HG02885 (cell line): ENCODE data around the gene GNG13.
A peak's percentile ranks its signal among the peaks of the same experiment; 100 is the strongest.

ENCODE experiments used
- ATAC-seq: cut with Tn5 transposase; IDR thresholded peaks from one replicate; pipeline ENCODE4 v1.9.1; 2021; ENCODE audit warnings: mild to moderate bottlenecking; ENCODE audit not compliant: unreplicated experiment, poor library complexity

The GNG13 gene

GRCh38 chr16:795580-796229 is 4.8 kb downstream of the GNG13 start:
- ATAC-seq = no peak

DNA sequence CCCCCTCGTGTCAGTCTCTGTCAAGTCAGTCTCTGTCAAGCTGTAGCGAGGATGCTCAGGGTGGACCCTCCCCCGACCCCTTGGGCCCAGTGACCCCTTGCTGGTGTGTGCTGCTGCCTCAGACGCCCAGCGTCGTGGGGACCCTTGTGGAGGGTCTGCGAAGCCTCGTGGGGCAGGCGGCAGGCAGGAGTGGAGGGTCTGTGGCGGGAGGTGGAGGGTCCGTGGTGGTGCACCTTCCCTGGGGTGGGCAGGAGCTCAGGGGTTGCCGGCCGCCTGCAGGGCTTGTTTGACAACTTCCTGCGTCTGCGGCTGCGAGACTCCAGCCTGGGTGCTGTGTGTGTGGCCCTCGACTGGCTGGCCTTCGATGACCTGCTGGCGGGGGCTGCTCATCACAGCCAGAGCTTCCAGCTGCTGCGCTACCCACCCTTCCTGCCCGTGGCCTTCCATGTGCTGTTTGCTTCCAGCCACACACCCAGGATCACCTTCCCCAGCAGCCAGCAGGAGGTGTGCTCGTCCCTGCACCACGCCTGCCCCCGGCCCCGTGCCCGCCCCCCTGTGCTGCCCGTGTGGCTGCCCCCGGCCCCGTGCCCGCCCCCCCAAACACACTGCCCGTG is 5.6 kb downstream of the GNG13 start:
- ATAC-seq = no peak

- no peak for ATAC-seq
These were observed 6.3 kb downstream of the GNG13 start for GRCh38 chr16:794091-794822.

GRCh38 chr16:793414-793813 is 7.1 kb downstream of the GNG13 start:
- ATAC-seq = no peak

DNA sequence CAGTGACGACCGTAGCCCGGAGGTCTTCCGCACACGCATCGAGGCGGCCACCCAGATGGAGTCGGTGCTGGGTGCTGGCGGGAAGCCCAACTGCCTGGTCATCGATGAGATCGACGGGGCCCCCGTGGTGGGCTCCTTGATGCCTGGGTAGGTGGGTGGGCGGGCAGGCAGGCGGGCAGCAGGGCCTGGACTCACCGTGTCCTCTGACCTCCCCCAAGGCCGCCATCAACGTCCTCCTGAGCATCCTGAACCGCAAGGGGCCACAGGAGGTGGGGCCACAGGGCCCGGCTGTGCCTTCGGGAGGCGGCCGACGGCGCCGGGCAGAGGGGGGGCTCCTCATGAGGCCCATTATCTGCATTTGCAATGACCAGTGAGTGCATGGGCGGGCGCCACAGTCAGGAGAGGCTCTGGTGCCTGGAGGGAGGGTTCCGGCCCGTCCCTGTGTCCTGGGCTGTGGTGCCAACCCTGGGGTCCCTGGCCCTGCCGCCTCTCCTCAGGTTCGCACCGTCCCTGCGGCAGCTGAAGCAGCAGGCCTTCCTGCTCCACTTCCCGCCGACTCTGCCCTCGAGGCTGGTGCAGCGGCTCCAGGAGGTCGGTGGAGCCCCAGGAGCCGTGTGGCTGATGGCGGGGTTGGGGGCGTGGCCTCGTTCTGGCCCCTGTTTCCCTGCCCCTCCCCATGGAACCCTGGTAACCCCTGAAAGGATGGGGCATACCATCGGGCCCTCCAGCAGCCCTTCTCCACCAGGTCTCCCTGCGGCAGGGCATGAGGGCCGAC is 8.1 kb downstream of the GNG13 start:
- ATAC-seq = no peak

DNA sequence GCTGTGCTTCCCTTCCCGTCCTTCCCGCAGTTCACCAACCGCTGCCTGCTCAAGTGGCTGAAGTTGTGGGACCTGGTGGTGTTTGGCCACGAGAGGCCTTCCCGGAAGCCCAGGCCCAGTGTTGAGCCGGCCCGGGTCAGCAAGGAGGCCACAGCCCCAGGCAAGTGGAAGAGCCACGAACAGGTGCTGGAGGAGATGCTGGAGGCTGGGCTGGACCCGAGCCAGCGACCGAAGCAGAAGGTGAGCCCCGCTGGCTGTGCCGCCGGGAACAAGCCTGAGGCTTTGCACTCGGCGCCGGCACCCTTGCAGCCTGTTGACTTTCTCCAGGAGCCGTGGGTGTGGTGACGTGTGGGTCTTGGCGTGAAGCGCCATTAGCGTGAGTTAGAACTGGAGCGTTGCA is 9.4 kb downstream of the GNG13 start:
- ATAC-seq = no peak

DNA sequence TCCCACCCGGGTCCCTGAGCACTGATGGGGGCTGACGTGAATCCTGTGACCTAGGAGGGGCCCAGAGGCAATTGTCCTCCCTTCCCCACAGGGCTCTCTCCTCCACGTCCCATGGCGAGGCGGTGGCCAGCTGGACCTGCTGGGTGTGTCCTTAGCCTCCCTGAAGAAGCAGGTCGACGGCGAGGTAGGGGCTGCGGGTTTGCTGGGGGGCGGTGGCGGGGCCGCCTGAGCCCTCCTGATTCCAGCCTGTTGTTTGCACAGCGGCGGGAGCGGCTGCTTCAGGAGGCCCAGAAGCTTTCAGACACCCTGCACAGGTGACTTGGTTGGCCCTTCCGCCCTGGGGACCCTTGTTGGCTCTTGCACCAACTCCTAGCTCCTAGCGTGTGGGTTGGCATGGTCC is 10.4 kb downstream of the GNG13 start:
- no peak for ATAC-seq

- ATAC-seq = no peak
These were observed 11.2 kb downstream of the GNG13 start for GRCh38 chr16:789191-789850.

DNA sequence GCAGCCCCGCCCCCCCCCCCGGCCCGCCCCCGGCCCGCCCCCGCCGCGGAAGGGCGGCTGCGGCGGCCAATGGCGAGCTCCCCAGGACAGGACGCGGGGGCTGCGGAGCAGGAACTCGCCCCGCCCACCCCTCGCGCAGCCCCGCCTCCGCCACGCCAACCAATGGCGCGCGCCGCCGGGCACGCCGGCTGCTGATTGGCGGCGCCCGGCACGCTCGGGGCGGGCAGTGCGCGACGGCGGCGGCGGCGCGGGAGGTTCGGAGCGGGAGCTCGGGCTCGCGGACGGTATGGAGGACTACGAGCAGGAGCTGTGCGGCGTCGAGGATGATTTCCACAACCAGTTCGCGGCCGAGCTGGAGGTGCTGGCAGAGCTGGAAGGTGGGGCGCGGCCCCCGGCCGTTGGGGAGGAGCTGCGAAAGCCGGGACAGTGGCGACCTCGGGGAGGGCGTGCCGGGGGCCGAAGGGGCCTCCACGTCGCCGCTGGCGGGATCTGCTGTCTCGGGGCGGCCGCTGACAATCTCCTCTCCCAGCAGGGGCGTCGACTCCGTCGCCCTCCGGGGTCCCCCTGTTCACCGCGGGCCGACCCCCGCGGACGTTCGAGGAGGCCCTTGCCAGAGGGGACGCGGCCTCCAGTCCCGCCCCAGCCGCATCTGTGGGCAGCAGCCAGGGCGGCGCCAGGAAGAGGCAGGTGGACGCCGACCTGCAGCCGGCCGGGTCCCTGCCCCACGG is 12.0 kb downstream of the GNG13 start, which contains the start of gene CHTF18:
Gene CHTF18, plus strand, starts transcription at position 222 of the 728 bp plus-strand sequence. Its CDS starts 65 bp downstream, at position 287.
- peak; percentile 84 for ATAC-seq

DNA sequence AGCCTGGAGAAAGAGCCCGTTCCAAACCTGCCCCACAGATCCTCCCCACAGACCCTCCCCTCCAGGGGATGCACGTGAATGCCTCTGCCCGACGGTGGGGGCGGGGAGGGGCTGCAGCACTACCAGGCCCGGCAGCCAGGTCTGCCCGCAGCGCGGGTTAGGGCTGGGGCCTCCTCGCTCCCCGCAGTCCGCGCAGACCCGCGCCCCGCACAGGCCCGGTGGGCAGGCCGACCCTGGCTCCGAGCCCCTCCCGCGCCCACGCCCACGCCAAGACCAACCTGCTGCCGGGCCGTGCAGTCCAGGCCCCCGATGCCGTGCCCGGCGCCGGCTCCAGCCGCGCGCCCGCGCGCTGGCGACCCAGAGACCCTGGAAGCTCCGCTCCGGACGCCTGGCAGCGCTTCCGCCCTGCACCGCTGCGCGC is 12.5 kb downstream of the GNG13 start, which contains the start of gene RPUSD1:
Gene RPUSD1, minus strand, starts transcription at position 404 of the 421 bp plus-strand sequence. CDS start 644 bp downstream, outside the sequence.
- peak; percentile 0 for ATAC-seq

- ATAC-seq = no peak
These were observed 13.1 kb downstream of the GNG13 start for GRCh38 chr16:787321-787966.

DNA sequence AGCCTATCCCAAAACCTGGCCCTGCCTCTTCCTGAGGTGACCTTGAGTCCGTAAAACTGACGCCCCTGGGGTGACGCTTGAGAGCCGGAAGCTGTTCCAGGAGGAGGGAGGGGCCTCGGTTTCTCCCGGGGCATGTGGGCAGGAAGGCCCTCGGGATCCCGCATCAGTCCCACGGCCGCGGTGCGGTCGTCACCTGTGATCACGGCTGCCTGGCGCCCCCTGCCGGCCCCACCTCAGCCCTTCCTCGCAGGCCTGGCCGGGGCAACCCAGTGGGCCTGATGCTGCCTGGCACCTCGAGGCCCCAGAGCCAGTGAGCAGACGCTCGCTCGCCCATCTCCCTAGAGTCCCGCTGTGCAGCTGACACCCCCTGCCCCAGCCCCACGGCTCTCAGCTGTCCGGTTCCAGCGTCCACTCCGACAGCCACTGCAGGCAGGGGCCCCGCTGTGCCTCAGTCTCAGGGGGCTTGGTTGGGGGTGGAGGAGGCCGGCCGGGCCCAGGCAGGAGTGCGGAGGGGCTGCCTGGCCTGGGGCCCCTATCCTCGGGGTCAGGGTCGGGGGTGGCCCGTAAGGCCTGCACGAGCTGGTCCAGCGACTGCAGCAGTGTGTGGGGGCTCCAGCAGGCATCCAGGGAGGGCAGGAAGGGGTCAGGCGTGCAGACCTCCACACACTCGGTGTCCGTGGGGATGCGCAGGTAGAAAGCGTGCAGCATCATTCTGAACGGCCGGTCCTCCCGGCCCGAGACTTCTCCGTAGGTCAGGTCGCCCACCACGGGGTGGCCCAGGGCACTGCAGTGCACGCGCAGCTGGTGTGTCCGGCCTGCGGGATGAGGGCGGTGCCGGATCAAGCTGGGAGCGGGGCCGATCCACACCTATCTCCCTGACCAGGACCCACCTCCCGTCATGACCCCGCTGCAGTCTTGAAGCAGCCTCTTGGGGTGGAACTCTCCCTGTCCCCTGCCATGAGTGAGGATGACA is 14.7 kb downstream of the GNG13 start:
- no peak for ATAC-seq

GRCh38 chr16:784431-784830 is 16.1 kb downstream of the GNG13 start:
- no peak for ATAC-seq

DNA sequence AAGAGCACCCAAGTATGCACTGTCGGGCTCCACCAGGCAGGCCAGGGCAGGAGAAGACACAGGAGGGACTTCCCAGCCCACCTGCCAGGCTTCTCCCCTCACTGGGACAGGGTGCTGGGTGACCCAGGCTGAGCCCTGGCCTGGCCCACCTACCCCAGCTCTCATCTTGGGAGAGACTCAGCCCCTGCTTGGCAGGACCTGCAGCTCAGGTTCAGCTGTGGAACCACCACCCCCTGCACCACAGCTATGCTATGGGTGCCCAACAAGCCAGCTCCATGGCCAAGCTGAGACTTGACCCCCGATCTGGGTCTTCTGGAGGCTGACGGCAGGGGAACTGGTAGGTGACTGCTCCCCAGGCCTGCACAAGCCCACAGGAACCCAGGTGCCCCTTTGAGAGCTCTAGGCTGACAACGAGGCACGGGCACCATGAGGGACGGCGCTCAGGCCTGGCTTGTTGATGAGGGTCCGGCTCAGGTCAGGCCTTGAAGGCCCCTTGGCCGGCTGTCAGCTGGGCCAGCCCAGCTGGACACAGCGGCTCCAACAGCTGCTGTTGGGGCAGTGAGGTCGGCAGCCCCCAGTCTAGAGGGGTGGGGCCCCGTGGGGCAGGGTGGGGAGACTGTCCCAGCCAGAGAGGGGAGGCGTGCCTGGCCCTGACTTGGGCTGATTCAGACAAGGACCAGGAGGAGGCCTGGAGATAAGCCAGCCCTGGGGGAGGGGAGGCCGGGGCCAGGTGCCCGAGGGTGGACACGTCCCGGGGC is 17.0 kb downstream of the GNG13 start:
- no peak for ATAC-seq

DNA sequence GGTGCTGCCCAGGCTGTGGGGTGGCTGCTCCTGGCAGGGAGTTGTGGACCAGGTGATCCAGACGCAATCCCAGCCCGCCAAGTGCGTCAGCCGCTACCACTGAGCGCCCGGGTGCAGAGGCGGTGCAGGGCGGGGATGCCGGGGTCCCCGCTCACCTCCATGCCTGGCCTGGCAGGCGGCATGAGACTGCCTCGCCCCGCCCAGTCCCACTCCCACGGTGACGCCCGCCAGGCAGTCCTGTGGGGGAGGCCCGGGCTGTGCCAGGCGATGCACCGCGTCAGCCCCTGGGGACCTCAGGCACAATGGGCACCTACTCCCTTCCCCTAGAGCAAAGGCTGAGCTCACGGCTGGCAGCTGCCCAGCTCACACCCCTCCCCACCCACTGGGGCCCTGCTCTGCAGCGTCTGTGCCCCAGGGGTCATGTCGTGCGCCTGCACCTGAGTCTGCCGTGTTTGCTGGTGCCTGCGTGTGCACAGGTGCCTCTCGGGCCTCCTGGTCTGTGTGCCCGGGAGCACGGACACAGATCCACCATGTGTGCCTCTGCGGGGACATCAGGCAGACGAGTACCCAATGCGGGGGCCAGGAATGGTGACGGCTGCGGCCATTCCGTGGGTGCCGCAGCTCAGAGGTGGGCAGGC is 17.6 kb downstream of the GNG13 start:
- no peak for ATAC-seq

DNA sequence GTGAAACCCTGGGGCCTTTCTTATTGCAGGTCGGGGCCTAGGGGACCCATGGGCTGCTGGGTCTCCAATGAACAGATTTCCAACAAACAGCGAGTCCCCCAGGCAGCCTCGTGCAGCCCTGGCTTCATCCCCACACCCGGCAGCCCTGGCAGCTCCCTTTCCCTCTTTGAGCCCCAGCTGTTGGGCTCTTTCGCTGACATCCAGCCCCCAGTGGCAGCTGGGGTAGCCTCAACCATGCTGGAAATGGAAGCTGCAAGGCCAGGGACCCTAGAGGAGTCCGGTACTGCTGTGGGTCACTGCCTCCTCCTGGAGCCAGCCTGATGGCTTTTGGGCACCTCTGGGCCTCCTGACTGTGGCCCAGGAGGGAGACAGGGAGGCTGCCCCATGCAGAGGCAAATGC is 18.3 kb downstream of the GNG13 start:
- ATAC-seq = no peak
